Fibroblast of upper back skin (primary cell): ENCODE measurements around the gene FCER1G.

ENCODE experiments used
- DNase-seq: peaks from one replicate; pipeline ENCODE4 v3.0.0-alpha.2; 2013

The FCER1G gene

GRCh38 chr1:161189036-161189435, 26.1 kb upstream of the FCER1G start:
- no peak for DNase-seq

GRCh38 chr1:161190962-161191521, 24.1 kb upstream of the FCER1G start:
- DNase-seq: no peak

GRCh38 chr1:161191971-161192370, 23.1 kb upstream of the FCER1G start:
- no peak for DNase-seq

GRCh38 chr1:161192476-161193465, 22.3 kb upstream of the FCER1G start:
- peak; percentile 72 for DNase-seq

GRCh38 chr1:161193561-161194235, 21.4 kb upstream of the FCER1G start:
- DNase-seq: no peak

GRCh38 chr1:161195171-161195570, 19.9 kb upstream of the FCER1G start:
- DNase-seq: no peak

GRCh38 chr1:161196111-161196510, 19.0 kb upstream of the FCER1G start:
- no peak for DNase-seq

GRCh38 chr1:161196521-161197451, 18.3 kb upstream of the FCER1G start:
- peak; percentile 95 for DNase-seq

- no peak for DNase-seq
Measured at GRCh38 chr1:161197560-161198193, 17.4 kb upstream of the FCER1G start.

- DNase-seq: peak; percentile 37
Measured at GRCh38 chr1:161198194-161198896, 16.8 kb upstream of the FCER1G start.

GRCh38 chr1:161198897-161199431, 16.1 kb upstream of the FCER1G start, which contains the start of gene ADAMTS4:
TSS of gene ADAMTS4 (minus strand) at chr1:161199054. CDS start at chr1:161198627, 427 bp downstream.
- peak; percentile 95 for DNase-seq

GRCh38 chr1:161199506-161200139, 15.5 kb upstream of the FCER1G start:
- DNase-seq: peak; percentile 24

GRCh38 chr1:161200421-161200991, 14.6 kb upstream of the FCER1G start:
- no peak for DNase-seq

GRCh38 chr1:161200992-161201835, 13.9 kb upstream of the FCER1G start:
- DNase-seq: peak; percentile 62

GRCh38 chr1:161201836-161202712, 13.0 kb upstream of the FCER1G start, which contains the start of gene NDUFS2:
TSS of gene NDUFS2 (plus strand) at chr1:161202367. CDS start at chr1:161202386, 19 bp downstream.
- DNase-seq: peak; percentile 99

GRCh38 chr1:161206411-161207140, 8.5 kb upstream of the FCER1G start:
- DNase-seq: no peak

GRCh38 chr1:161207173-161207572, 7.9 kb upstream of the FCER1G start:
- DNase-seq: no peak
